ENCODE measurements around the gene EPN1.

- TF ChIP-seq EZH2 (IDR thresholded peaks at IDR 0.05) (no peak), POLR2AphosphoS5 (IDR thresholded peaks at IDR 0.05; ENCODE audit: borderline replicate concordance, low read depth, low read length) (no peak), FOXP2 (optimal IDR thresholded peaks at IDR 0.05; ENCODE audit: control extremely low read depth, extremely low read length, insufficient read depth) (no peak)
These were observed 6.2 kb upstream of the EPN1 start for GRCh38 chr19:55668603-55669348.
